IPS DF 6.9 (cell line): ENCODE measurements around the gene VWA5A.

Experiments used
- DNase-seq: peaks from one replicate; pipeline ENCODE4 v3.0.0-alpha.2; 2013; ENCODE audit warnings: low read depth, low spot score
- H3K27ac ChIP-seq: one replicate; pipeline ENCODE4 v1.5.1; 2013; ENCODE audit warnings: low read length, control low read depth
- H3K27me3 ChIP-seq: 2 replicates; pipeline ENCODE4 v1.6.1; 2013; ENCODE audit warnings: mild to moderate bottlenecking, low read length; ENCODE audit not compliant: control insufficient read depth, insufficient read depth
- H3K36me3 ChIP-seq: 2 replicates; pipeline ENCODE4 v1.6.1; 2013; ENCODE audit warnings: low read length; ENCODE audit not compliant: control insufficient read depth, insufficient read depth
- H3K4me1 ChIP-seq: 2 replicates; pipeline ENCODE4 v1.6.1; 2013; ENCODE audit warnings: low read length; ENCODE audit not compliant: control insufficient read depth, insufficient read depth
- H3K4me3 ChIP-seq: 2 replicates; pipeline ENCODE4 v1.5.1; 2013; ENCODE audit warnings: mild to moderate bottlenecking, low read length
- H3K9me3 ChIP-seq: 2 replicates; pipeline ENCODE4 v1.6.1; 2013; ENCODE audit warnings: low read length, inconsistent platforms; ENCODE audit not compliant: control insufficient read depth, insufficient read depth
- WGBS: extraction: QIAGEN DNeasy Blood & Tissue Kit; methylation state at CpG from one replicate; pipeline ENCODE4 v1.1.7; 2013; ENCODE audit warnings: mixed read lengths, missing lambda C conversion rate; ENCODE audit not compliant: insufficient read length, insufficient coverage; 5-methylcytosine and 5-hydroxymethylcytosine counted together

The VWA5A gene

DNA sequence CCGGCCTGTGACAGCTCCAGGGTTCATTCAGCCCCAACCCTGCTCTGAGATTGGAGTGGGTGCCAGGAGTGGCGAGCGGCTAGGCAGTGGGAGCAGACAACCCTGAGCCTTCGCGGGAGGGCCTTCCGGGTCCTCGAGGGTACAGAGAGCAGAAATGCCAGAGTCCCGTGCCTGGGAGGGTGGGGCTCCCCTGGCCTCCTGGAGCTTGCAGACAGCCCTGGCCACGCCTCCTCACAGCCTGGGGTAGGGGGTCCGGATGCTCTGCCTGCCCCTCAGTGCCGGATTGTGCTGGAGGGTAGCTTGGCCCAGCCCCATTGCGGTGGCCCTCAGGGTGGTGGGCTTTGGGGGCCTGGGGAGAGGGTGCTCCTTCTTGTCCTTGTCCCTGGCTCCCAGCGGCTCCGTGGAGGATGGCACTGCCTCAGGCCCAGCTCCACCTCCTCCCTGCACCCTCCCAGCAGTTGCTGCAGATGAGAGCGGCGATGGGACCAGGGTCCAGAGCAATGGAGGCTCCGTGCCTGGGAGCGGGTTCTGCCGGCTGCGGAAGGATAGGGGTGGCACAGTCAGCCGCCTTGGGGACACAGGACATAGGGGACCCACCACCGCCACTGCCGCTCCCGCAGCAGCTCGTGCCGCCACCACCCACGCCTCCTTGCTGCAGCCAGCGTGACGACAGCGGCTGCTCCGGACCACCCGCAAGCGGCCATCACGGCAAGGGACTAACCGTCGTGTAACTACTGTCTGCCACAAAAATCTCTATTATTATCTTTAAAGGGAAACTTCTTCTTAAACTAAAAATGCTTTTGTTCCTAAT is 39.2 kb upstream of the VWA5A start:
- DNase-seq, result no peak

DNA sequence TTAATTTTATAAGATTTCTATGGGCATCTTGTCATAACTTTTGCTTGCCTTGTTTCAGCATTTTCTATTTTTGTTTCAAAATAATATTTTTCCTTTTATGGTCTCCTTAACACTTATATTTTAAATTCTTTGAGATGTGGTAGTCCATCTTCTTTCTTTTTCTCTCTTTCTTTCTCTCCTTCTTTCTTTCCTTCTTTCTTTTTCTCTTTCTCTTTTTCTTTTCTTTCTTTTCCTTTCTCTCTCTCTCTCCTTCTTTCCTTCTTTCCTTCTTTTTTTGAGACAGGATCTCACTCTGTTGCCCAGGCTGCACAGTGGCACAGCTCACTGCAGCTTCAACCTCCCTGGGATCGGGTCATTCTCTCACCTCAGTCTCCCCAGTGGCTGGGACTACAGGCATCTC is 38.0 kb upstream of the VWA5A start:
- DNase-seq, result no peak
- no peaks in the 10 kb centered on the region for H3K9me3 ChIP-seq
- no CpG with 5 or more reads among the region's 1 CpG for WGBS
- H3K36me3 ChIP-seq, result no peaks in the 10 kb centered on the region
- H3K27ac ChIP-seq, result no peak overlapping the region
- no peak overlapping the region for H3K4me3 ChIP-seq
- no peaks in the 10 kb centered on the region for H3K27me3 ChIP-seq
- no peaks in the 10 kb centered on the region for H3K4me1 ChIP-seq

More for the DNA sequence above, 39.2 kb upstream of the VWA5A start:
- H3K27me3 ChIP-seq, result no peaks in the 10 kb centered on the region
- H3K4me1 ChIP-seq, result no peaks in the 10 kb centered on the region
- no peak overlapping the region for H3K27ac ChIP-seq
- no peak overlapping the region for H3K4me3 ChIP-seq
- no peaks in the 10 kb centered on the region for H3K36me3 ChIP-seq
- WGBS, result no CpG with 5 or more reads among the region's 36 CpGs
- no peaks in the 10 kb centered on the region for H3K9me3 ChIP-seq

DNA sequence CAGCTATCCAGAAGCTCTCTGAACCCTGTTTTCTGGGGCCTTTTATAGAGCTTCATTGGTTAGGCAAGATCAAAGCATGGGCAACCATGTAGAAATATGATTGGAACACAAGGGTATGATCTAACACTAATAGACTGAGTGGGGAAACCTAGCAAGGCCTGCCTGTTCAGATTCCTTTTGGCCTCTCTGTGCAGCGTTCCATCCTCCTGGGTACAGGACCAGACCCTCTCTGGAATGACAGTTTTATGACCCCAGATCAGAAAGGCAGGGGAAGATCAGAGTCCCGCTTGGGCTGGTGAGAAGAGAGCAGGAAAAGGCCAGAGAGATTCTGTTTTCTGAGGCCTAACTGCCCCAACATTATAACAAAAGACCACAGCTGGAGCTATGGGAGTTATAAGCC is 36.7 kb upstream of the VWA5A start:
- no peaks in the 10 kb centered on the region for H3K4me1 ChIP-seq
- no CpG with 5 or more reads among the region's 2 CpGs for WGBS
- no peak overlapping the region for H3K27ac ChIP-seq
- no peaks in the 10 kb centered on the region for H3K36me3 ChIP-seq
- no peaks in the 10 kb centered on the region for H3K27me3 ChIP-seq
- H3K4me3 ChIP-seq, result no peak overlapping the region
- DNase-seq, result no peak
- no peaks in the 10 kb centered on the region for H3K9me3 ChIP-seq

DNA sequence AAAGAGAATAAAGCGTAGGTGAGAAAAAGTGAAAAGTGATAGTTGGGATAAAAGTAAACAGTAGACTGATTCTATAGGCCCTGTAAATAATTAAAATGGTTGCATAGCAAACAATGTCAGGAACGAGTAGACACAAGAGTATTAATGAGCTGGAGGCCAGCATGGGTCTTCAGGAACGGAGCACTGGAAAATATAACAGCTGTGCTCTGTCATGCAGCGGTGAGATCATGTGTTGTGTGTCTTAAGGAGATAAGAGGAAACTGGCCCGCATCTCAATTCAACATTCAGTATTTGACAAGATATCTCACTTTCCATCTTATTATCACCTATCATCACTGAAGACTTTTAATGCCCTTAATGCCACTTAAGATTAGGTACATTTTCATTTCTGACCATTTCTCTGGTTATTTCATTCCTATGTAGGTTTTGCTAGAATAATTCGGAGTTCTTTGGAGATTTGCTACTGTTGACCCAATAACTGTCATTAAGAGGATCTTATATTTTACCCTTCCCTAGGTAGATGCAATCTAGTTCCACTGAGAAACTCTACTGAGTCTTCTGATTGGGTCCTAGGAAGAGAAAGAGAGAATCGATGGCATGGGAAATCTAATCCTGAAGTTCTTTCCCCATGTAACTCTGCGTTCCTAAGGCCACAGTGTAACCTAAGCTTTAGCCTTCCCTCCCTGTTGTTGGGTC is 35.5 kb upstream of the VWA5A start:
- Histone ChIP-seq H3K27me3 (no peaks in the 10 kb centered on the region), H3K9me3 (no peaks in the 10 kb centered on the region), H3K36me3 (no peaks in the 10 kb centered on the region), H3K27ac (no peak overlapping the region), H3K4me1 (no peaks in the 10 kb centered on the region), H3K4me3 (no peak overlapping the region)
- WGBS, result no CpG with 5 or more reads among the region's 8 CpGs
- no peak for DNase-seq

DNA sequence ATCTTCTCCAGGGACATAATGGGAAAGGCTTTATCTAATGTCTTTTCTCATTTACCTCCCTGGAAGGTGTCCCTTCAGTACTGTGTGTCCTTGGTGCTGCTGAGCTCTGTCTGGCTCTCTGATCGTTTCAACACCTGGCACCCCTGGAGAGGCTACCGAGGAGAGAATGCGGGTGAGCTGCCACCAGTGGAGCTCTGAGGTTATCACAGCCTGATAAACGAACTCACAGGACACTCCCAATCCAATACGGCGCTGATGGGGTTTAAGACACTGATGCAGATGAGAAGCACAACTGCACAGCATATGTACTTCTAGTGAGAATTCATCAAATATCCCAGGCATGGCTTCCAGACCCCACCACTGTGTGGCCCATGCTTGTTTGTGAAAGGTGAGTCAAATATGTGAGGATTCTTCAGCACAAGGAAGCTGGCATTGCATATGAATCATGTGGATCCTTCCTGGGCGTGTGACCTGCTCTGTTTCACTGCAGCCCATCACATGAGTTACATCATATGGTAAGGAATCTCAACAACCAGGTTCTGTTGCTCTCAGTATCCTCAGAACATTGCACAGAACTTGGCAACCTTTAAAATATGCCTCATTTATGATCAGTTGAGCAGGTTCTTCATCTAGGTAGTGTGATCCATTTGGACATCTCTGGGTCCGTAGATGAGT is 34.8 kb upstream of the VWA5A start:
- no peaks in the 10 kb centered on the region for H3K4me1 ChIP-seq
- WGBS, result no CpG with 5 or more reads among the region's 8 CpGs
- H3K27me3 ChIP-seq, result no peaks in the 10 kb centered on the region
- no peak overlapping the region for H3K27ac ChIP-seq
- H3K4me3 ChIP-seq, result no peak overlapping the region
- no peaks in the 10 kb centered on the region for H3K36me3 ChIP-seq
- no peak for DNase-seq
- no peaks in the 10 kb centered on the region for H3K9me3 ChIP-seq

DNA sequence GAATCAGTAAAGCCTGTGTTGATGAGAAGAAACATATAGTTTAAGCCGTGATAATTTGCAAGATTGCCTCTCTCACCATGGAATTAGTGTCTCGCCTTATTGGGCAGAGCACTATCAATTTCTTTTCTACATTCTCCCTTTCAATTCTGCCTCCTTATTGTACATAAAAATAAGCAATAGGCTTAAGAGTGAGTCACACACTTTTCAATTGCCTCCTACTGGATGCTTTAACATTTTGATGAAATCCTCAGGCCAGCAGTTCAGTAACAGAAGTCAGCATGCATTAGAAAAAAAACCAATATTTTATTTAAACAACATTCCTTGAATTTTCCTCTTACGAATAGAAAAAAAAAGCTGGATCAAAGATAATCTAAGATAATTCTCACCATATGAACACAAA is 33.8 kb upstream of the VWA5A start:
- H3K4me3 ChIP-seq, result no peak overlapping the region
- DNase-seq, result no peak
- no peaks in the 10 kb centered on the region for H3K4me1 ChIP-seq
- no peaks in the 10 kb centered on the region for H3K9me3 ChIP-seq
- H3K27ac ChIP-seq, result no peak overlapping the region
- no peaks in the 10 kb centered on the region for H3K27me3 ChIP-seq
- no peaks in the 10 kb centered on the region for H3K36me3 ChIP-seq
- no CpG with 5 or more reads among the region's 3 CpGs for WGBS

DNA sequence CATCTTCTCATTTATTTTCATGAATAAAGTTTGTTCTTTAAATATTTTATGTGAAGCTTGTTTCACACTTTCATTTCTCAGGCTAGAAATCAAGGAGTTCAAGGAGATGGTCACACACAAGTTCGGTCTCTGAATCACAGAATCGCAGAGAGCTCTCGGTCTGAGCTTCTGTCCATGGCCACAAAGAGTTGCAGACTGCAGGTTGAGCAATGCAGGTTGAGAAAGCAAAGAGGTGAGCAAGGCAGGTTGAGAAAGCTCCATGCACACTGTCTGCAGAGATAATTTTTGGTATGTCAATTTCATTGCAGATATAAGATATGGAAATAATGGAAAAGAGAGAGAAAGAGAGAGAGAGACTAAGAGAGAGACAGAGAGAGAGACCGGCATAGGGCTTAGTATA is 32.9 kb upstream of the VWA5A start:
- Histone ChIP-seq H3K27me3 (no peaks in the 10 kb centered on the region), H3K4me3 (no peak overlapping the region), H3K27ac (no peak overlapping the region), H3K9me3 (no peaks in the 10 kb centered on the region), H3K4me1 (no peaks in the 10 kb centered on the region), H3K36me3 (no peaks in the 10 kb centered on the region)
- no CpG with 5 or more reads among the region's 4 CpGs for WGBS
- DNase-seq, result no peak

DNA sequence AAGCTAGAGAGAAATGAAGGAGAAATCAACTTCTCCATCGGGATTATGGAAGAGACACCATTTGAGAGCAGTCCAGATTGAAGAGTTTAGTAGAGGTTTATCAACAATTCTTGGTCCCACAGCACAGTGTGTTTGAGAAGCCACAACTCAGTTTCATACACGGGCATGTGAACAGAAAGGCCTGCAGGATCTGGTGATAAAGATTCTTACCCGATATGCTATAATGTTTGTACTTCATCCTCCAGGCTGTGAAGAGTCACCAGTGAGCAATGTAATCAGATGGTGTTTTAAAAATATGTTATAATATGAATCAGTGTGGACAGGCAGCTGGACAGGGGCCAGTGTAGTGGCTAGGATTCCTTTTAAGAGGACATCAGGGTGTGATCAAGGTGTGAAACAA is 29.7 kb upstream of the VWA5A start:
- Histone ChIP-seq H3K36me3 (no peaks in the 10 kb centered on the region), H3K9me3 (no peaks in the 10 kb centered on the region), H3K27me3 (no peaks in the 10 kb centered on the region), H3K27ac (no peak overlapping the region), H3K4me1 (no peaks in the 10 kb centered on the region), H3K4me3 (no peak overlapping the region)
- no peak for DNase-seq
- WGBS, result no CpG with 5 or more reads among the region's 3 CpGs

DNA sequence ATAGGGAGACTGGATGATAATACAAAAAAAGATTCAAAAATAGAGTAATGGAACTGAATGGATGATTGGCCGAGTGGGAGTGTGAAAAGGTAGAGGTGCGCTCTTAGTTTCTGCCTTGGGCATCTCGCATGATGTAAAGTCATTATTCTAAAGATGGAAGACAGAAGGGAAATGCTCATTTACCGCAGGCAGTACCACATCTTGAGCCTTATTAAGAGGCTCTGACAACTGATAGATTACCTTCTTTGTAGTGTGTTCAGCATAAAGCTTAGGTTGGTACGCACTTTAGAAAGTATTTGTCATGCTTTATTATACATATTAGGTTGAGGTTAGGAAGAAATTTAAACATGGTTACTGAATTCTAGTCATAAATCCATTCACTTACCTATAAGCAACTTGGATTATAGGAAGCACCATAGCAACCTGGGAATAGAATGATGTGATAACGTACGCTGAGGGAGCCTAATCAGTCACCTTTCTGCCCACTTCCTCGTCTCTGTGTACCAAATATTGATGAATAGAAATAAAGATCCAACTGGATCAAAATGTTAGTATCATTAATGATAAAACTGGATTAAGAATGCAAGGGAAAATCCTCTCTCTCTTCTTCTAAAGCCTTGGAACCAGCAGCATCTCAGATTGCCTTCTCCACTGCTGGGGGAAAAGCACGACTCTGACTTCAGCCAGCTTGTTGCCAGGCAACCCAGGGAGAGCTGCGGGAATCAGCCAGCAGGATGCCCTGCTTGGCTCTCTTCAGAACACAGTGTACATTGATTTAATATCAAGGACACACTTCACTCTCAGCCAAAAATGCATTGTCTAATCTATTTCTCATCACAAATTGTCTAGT is 29.0 kb upstream of the VWA5A start:
- Histone ChIP-seq H3K27me3 (no peaks in the 10 kb centered on the region), H3K4me3 (no peak overlapping the region), H3K27ac (no peak overlapping the region), H3K36me3 (no peaks in the 10 kb centered on the region), H3K4me1 (no peaks in the 10 kb centered on the region), H3K9me3 (no peaks in the 10 kb centered on the region)
- no CpG with 5 or more reads among the region's 10 CpGs for WGBS
- no peak for DNase-seq

DNA sequence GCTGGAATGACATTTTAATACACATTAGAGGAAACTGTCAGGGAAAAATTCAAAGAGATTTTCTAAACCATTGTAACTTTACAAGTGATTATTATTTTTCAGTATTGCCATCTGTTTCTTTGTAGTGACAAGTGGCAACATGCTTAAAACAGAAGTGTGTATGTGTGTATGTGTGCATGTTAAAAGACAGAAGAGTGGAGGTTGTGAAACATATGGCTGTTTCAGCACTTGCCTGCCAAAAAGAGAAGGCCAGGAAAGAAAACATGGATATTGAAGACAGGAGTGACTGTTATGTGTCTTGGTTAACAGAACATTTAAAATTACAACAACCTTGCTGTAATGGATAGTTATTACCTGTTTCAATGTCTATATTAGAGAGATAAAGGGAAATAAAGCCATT is 24.3 kb upstream of the VWA5A start:
- no peak for DNase-seq
- no peaks in the 10 kb centered on the region for H3K9me3 ChIP-seq
- H3K27me3 ChIP-seq, result no peaks in the 10 kb centered on the region
- H3K27ac ChIP-seq, result no peak overlapping the region
- H3K36me3 ChIP-seq, result no peaks in the 10 kb centered on the region
- peaks cover 2% of the 10 kb centered on the region; the same call in 1 of the 2 replicates for H3K4me1 ChIP-seq
- H3K4me3 ChIP-seq, result no peak overlapping the region
